Astrocyte of the cerebellum (primary cell): ENCODE measurements around the gene NOX5.

Experiments used
- DNase-seq: peaks from one replicate; pipeline ENCODE4 v3.0.0-alpha.2; 2011; ENCODE audit warnings: low read depth
- H3K4me3 ChIP-seq: 2 replicates; pipeline ENCODE4 v1.5.1; 2011; ENCODE audit warnings: mild to moderate bottlenecking, low read depth, low read length, moderate library complexity
- CTCF ChIP-seq: IDR thresholded peaks from 2 replicates; pipeline ENCODE4 v1.5.1; 2012; ENCODE audit warnings: low read length, low read depth, moderate library complexity, mild to moderate bottlenecking; ENCODE audit errors: missing control alignments
- in situ Hi-C: cut with HindIII; loops from 2 replicates; pipeline ENCODE4 v1.10.0; 2017; ENCODE audit warnings: low sequenced_read_pairs

NOX5 gene

GRCh38 chr15:68990992-68991500 lies 23.4 kb upstream of the NOX5 start:
- in situ Hi-C loops = no loop called here
- DNase-seq = no peak
- no peak for TF ChIP-seq CTCF
- no peak overlapping the region for H3K4me3 ChIP-seq

- H3K4me3 ChIP-seq = no peak overlapping the region
- in situ Hi-C loops = no loop called here
- TF ChIP-seq CTCF = no peak
- DNase-seq = no peak
Measured at GRCh38 chr15:68991723-68992122, 22.8 kb upstream of the NOX5 start.

GRCh38 chr15:68992696-68993095 lies 21.8 kb upstream of the NOX5 start:
- H3K4me3 ChIP-seq = no peak overlapping the region
- DNase-seq = no peak
- TF ChIP-seq CTCF = no peak
- in situ Hi-C loops = no loop called here

- DNase-seq = no peak
- no peak overlapping the region for H3K4me3 ChIP-seq
- in situ Hi-C loops = no loop called here
- TF ChIP-seq CTCF = no peak
Measured at GRCh38 chr15:68993276-68993675, 21.2 kb upstream of the NOX5 start.

GRCh38 chr15:68994149-68994548 lies 20.3 kb upstream of the NOX5 start:
- peak; percentile 26 for DNase-seq
- in situ Hi-C loops = no loop called here
- no peak for TF ChIP-seq CTCF
- H3K4me3 ChIP-seq = no peak overlapping the region

- no peak for TF ChIP-seq CTCF
- in situ Hi-C loops = no loop called here
- no peak overlapping the region for H3K4me3 ChIP-seq
Measured at GRCh38 chr15:68994981-68995761, 19.3 kb upstream of the NOX5 start.

More at GRCh38 chr15:68994981-68995761, 19.3 kb upstream of the NOX5 start:
- DNase-seq = no peak
